HCT116 (cell line): ENCODE results near the gene RTKN2. TPM values are rescaled to one million over a fixed set of nuclear protein-coding genes. Genes with fewer than 3 reads are reported as not detected.

Experiments
- ATAC-seq: fragments of 200-7000 bp; cut with Tn5 transposase; 2 replicates; pipeline ENCODE4 v1.9.1; 2020; ENCODE audit warnings: mild to moderate bottlenecking, moderate library complexity
- BruUV-seq: library from RNA; stranded (reverse); fragments of 400-500 nt; replicated peaks from 2 replicates; lab custom pipeline; 2021; lab: Mats Ljungman, UMichigan
- CTCF ChIA-PET: fragments of 300-600 bp; sonication (Branson Sonifier 250); formaldehyde crosslinking; loops from one replicate; lab custom pipeline; 2021; ENCODE audit warnings: antibody characterized with exemption; lab: Charles Lee
- POLR2A ChIA-PET: fragments of 300-600, 350-600 bp; sonication (Branson Sonifier 250); formaldehyde crosslinking; loops from one replicate; lab custom pipeline; 2021; ENCODE audit warnings: antibody characterized with exemption; lab: Charles Lee
- RAD21 ChIA-PET, 2 experiments: fragments of 300-600 bp; sonication (Branson Sonifier 250); formaldehyde crosslinking; loops; one replicate each; lab custom pipeline; 2023; ENCODE audit warnings: low total read pairs in 2 of 2; ENCODE audit not compliant: uncharacterized antibody in 2 of 2, unreplicated experiment in 2 of 2, low non-redundant PET in 1 of 2; lab: Charles Lee
- DNase-seq: peaks from one replicate; pipeline ENCODE4 v3.0.0-alpha.2; 2010; ENCODE audit warnings: low read depth, low spot score
- H2AFZ ChIP-seq: fragments of 200-600 bp; shearing (Covaris generic), sonication (generic); 2 replicates; pipeline ENCODE4 v1.6.1; 2017; ENCODE audit warnings: low read depth, mixed run types, mixed read lengths, antibody characterized with exemption, low read length; ENCODE audit not compliant: poor library complexity, severe bottlenecking
- H3K27ac ChIP-seq: 2 replicates; pipeline ENCODE4 v1.5.1; 2012; ENCODE audit warnings: low read depth, low read length
- H3K27me3 ChIP-seq: fragments of 200-600 bp; sonication (generic); 2 replicates; pipeline ENCODE4 v1.6.1; 2016; ENCODE audit warnings: mixed run types, low read length, mixed read lengths; ENCODE audit not compliant: insufficient read depth
- H3K36me3 ChIP-seq, 2 experiments: fragments of 200-500 bp in 1 of 2; fragments of 200-600 bp in 1 of 2; sonication (Bioruptor generic) in 1 of 2; sonication (generic) in 1 of 2; 2 replicates each; pipeline versions ENCODE4 v1.5.1 to v1.6.1; 2014 to 2016; ENCODE audit warnings: low read length in 2 of 2, inconsistent platforms in 1 of 2, mixed read lengths in 1 of 2, mixed run types in 1 of 2; ENCODE audit not compliant: insufficient read depth in 2 of 2, control insufficient read depth in 1 of 2
- H3K4me1 ChIP-seq, 2 experiments: fragments of 200-600 bp in 1 of 2; sonication (generic) in 1 of 2; 2 replicates each; pipeline versions ENCODE4 v1.5.1 to v1.6.1; 2012 to 2017; ENCODE audit warnings: low read length in 2 of 2, inconsistent platforms in 1 of 2, mild to moderate bottlenecking in 1 of 2, mixed read lengths in 1 of 2, mixed run types in 1 of 2, moderate library complexity in 1 of 2; ENCODE audit not compliant: insufficient read depth in 2 of 2, control insufficient read depth in 1 of 2
- H3K4me2 ChIP-seq: fragments of 200-600 bp; sonication (generic); 2 replicates; pipeline ENCODE4 v1.6.1; 2017; ENCODE audit warnings: mixed run types, low read length, mixed read lengths
- H3K4me3 ChIP-seq, 2 experiments: fragments of 200-600 bp in 1 of 2; sonication (generic) in 1 of 2; replicated peaks in 1 of 2; 2 replicates each; pipeline ENCODE4 v1.5.1; 2011 to 2016; ENCODE audit warnings: low read length in 2 of 2, control low read depth in 1 of 2, low read depth in 1 of 2, mild to moderate bottlenecking in 1 of 2, mixed read lengths in 1 of 2, mixed run types in 1 of 2
- H3K79me2 ChIP-seq: fragments of 200-600 bp; sonication (generic); 2 replicates; pipeline ENCODE4 v1.6.1; 2017; ENCODE audit warnings: mild to moderate bottlenecking, mixed run types, low read length, moderate library complexity, mixed read lengths; ENCODE audit not compliant: insufficient read depth
- H3K9ac ChIP-seq: fragments of 200-600 bp; sonication (generic); 2 replicates; pipeline ENCODE4 v1.6.1; 2016; ENCODE audit warnings: low read length, mixed read lengths
- H3K9me2 ChIP-seq: fragments of 200-600 bp; sonication (generic), shearing (Covaris generic); 2 replicates; pipeline ENCODE4 v1.6.1; 2017; ENCODE audit warnings: mixed run types, mild to moderate bottlenecking, moderate library complexity; ENCODE audit not compliant: insufficient read depth
- H3K9me3 ChIP-seq, 2 experiments: fragments of 200-500 bp in 1 of 2; fragments of 200-600 bp in 1 of 2; sonication (Bioruptor generic) in 1 of 2; sonication (generic) in 1 of 2; 2 replicates each; pipeline ENCODE4 v1.6.1; 2014 to 2017; ENCODE audit warnings: low read length in 2 of 2, mixed read lengths in 2 of 2, inconsistent platforms in 1 of 2, low read depth in 1 of 2, mild to moderate bottlenecking in 1 of 2, mixed run types in 1 of 2, moderate library complexity in 1 of 2; ENCODE audit not compliant: control insufficient read depth in 1 of 2, insufficient read depth in 1 of 2
- H4K20me1 ChIP-seq: fragments of 200-600 bp; sonication (generic), shearing (Covaris generic); 2 replicates; pipeline ENCODE4 v1.6.1; 2017; ENCODE audit warnings: mixed run types, mild to moderate bottlenecking, moderate library complexity; ENCODE audit not compliant: insufficient read depth
- ATF3 ChIP-seq: IDR thresholded peaks from 2 replicates; pipeline ENCODE4 v1.6.1; 2012
- CBX3 ChIP-seq: IDR thresholded peaks from 2 replicates; pipeline ENCODE4 v1.6.1; 2012; ENCODE audit warnings: low read depth
- CEBPB ChIP-seq: IDR thresholded peaks from 2 replicates; pipeline ENCODE4 v1.6.1; 2012; ENCODE audit warnings: low read depth
- EGR1 ChIP-seq: IDR thresholded peaks from 2 replicates; pipeline ENCODE4 v1.6.1; 2012; ENCODE audit warnings: low read depth
- ELF1 ChIP-seq: IDR thresholded peaks from 2 replicates; pipeline ENCODE4 v1.6.1; 2012; ENCODE audit warnings: low read depth, borderline replicate concordance
- EZH2 ChIP-seq: fragments of 200-600 bp; sonication (generic); IDR thresholded peaks from 2 replicates; pipeline ENCODE4 v1.6.1; 2017; ENCODE audit warnings: antibody characterized with exemption, mixed run types
- EZH2phosphoT487 ChIP-seq: fragments of 200-600 bp; IDR thresholded peaks from 2 replicates; pipeline ENCODE4 v1.6.1; 2018; ENCODE audit warnings: antibody characterized with exemption, borderline replicate concordance
- FOSL1 ChIP-seq: IDR thresholded peaks from 2 replicates; pipeline ENCODE4 v1.6.1; 2012; ENCODE audit warnings: low read depth
- JUND ChIP-seq: IDR thresholded peaks from 2 replicates; pipeline ENCODE4 v1.6.1; 2012
- MAX ChIP-seq: IDR thresholded peaks from 2 replicates; pipeline ENCODE4 v1.6.1; 2012
- SIN3A ChIP-seq: IDR thresholded peaks from 2 replicates; pipeline ENCODE4 v1.6.1; 2012; ENCODE audit warnings: low read depth
- SP1 ChIP-seq: IDR thresholded peaks from 2 replicates; pipeline ENCODE4 v1.6.1; 2012; ENCODE audit warnings: low read depth
- ZNF274 ChIP-seq: fragments of 200-500 bp; sonication (Bioruptor generic); IDR thresholded peaks from 2 replicates; pipeline ENCODE4 v1.6.1; 2014; ENCODE audit warnings: mild to moderate bottlenecking, low read depth, low read length, inconsistent platforms
- intact Hi-C: fragments of 100-400 bp; cut with micrococcal nuclease; formaldehyde crosslinking; loops from 2 replicates; pipeline ENCODE4 v1.10.0; 2022
- total RNA-seq: library from RNA; stranded (reverse); gene quantifications from one replicate; pipeline ENCODE4 v1.2.1, GENCODE V29; 2021; ENCODE audit not compliant: unreplicated experiment
- TF ChIP-seq, protein P1 (sequence below): IDR thresholded peaks from 2 replicates; pipeline ENCODE4 v1.6.1; 2011; ENCODE audit warnings: mild to moderate bottlenecking, low read length, moderate library complexity; ENCODE audit not compliant: insufficient replicate concordance; ENCODE audit errors: extremely low read depth

The RTKN2 gene
- total RNA-seq, 1 experiment from 2014 or later: 7.9 TPM

GRCh38 chr10:62261666-62262065 is 7.0 kb downstream of the RTKN2 start:
- Histone ChIP-seq H3K27ac (no peak overlapping the region), H3K27me3 (no peaks in the 10 kb centered on the region), H2AFZ (no peak overlapping the region), H3K4me1 (peaks cover 0 to 9% of the 10 kb centered on the region in 2 experiments; a peak in 3 of 4 replicates), H3K9ac (no peak overlapping the region), H3K36me3 (no peaks in the 10 kb centered on the region), H3K9me3 (no peaks in the 10 kb centered on the region), H4K20me1 (no peaks in the 10 kb centered on the region), H3K4me3 (no peak overlapping the region), H3K9me2 (no peaks in the 10 kb centered on the region), H3K79me2 (peaks cover 22% of the 10 kb centered on the region), H3K4me2 (no peak overlapping the region)
- ChIA-PET POLR2A (no interaction called here), RAD21 (no interaction called here), CTCF (interaction anchor here (1.1 to 1.5 kb wide), 2 partner anchors 17 to 162 kb away, joined by 3 to 6 read pairs; no protein-coding TSS in a partner anchor)
- no peak for ATAC-seq
- BruUV-seq: no TSS peak
- intact Hi-C loops: no loop called here
- TF ChIP-seq JUND (no peak), SP1 (no peak), SIN3A (no peak), EZH2phosphoT487 (no peak), ATF3 (no peak), ZNF274 (no peak), ELF1 (no peak), MAX (no peak), CEBPB (no peak), EZH2 (no peak), EGR1 (no peak), CBX3 (no peak), FOSL1 (no peak)
- TF ChIP-seq, protein P1, sequence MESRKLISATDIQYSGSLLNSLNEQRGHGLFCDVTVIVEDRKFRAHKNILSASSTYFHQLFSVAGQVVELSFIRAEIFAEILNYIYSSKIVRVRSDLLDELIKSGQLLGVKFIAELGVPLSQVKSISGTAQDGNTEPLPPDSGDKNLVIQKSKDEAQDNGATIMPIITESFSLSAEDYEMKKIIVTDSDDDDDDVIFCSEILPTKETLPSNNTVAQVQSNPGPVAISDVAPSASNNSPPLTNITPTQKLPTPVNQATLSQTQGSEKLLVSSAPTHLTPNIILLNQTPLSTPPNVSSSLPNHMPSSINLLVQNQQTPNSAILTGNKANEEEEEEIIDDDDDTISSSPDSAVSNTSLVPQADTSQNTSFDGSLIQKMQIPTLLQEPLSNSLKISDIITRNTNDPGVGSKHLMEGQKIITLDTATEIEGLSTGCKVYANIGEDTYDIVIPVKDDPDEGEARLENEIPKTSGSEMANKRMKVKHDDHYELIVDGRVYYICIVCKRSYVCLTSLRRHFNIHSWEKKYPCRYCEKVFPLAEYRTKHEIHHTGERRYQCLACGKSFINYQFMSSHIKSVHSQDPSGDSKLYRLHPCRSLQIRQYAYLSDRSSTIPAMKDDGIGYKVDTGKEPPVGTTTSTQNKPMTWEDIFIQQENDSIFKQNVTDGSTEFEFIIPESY: no peak
- no peak for DNase-seq
